Lung (tissue), 13 donors: ENCODE measurements around the gene ZNF766. TPM values are rescaled to one million over a fixed set of nuclear protein-coding genes. Genes with fewer than 3 reads are reported as not detected.
A peak's percentile ranks its signal among the peaks of the same experiment; 100 is the strongest.
"Not testable (repeated sequence)": the region's sequence is repeated elsewhere in the genome, so short reads cannot be mapped to it uniquely, and the experiment has no call there.

ENCODE experiments used
- ATAC-seq: fragments of 200-7000 bp; cut with Tn5 transposase; one replicate; pipeline ENCODE4 v1.9.1; 2020; ENCODE audit warnings: moderate number of reproducible peaks; ENCODE audit not compliant: insufficient read depth, low FRiP score
- DNase-seq, 3 donors: peaks; one replicate each; pipeline ENCODE4 v3.0.0-alpha.2; 2013 to 2017
- H3K27ac ChIP-seq, 2 donors: one replicate each; pipeline ENCODE4 v1.5.1; 2013; ENCODE audit warnings: mild to moderate bottlenecking in 2 of 2, moderate library complexity in 2 of 2, control low read depth in 1 of 2, inconsistent platforms in 1 of 2, low read depth in 1 of 2, low read length in 1 of 2
- H3K27me3 ChIP-seq, 3 donors: one replicate each; pipeline ENCODE4 v1.5.1; 2013; ENCODE audit warnings: low read length in 2 of 3; ENCODE audit not compliant: control insufficient read depth in 3 of 3, insufficient read depth in 3 of 3
- H3K36me3 ChIP-seq, 4 donors: one replicate each; pipeline ENCODE4 v1.5.1; 2013; ENCODE audit warnings: low read length in 4 of 4, mild to moderate bottlenecking in 1 of 4, moderate library complexity in 1 of 4; ENCODE audit not compliant: control insufficient read depth in 4 of 4, insufficient read depth in 4 of 4
- H3K4me1 ChIP-seq, 5 donors: one replicate each; pipeline ENCODE4 v1.5.1; 2013; ENCODE audit warnings: low read length in 5 of 5, mild to moderate bottlenecking in 2 of 5, moderate library complexity in 1 of 5; ENCODE audit not compliant: control insufficient read depth in 5 of 5, insufficient read depth in 5 of 5
- H3K4me3 ChIP-seq: one replicate; pipeline ENCODE4 v1.5.1; 2013; ENCODE audit warnings: mild to moderate bottlenecking, control low read depth, moderate library complexity
- H3K9ac ChIP-seq, 2 donors: one replicate each; pipeline ENCODE4 v1.5.1; 2013; ENCODE audit warnings: low read length in 2 of 2, control low read depth in 1 of 2; ENCODE audit not compliant: insufficient read depth in 1 of 2
- H3K9me3 ChIP-seq, 4 donors: one replicate each; pipeline ENCODE4 v1.5.1; 2013; ENCODE audit warnings: low read length in 3 of 4, mild to moderate bottlenecking in 1 of 4, moderate library complexity in 1 of 4; ENCODE audit not compliant: control insufficient read depth in 4 of 4, insufficient read depth in 3 of 4
- CTCF ChIP-seq: IDR thresholded peaks from 2 replicates; pipeline ENCODE4 v1.5.1; 2012; ENCODE audit warnings: mild to moderate bottlenecking; ENCODE audit errors: control extremely low read depth, extremely low read depth
- WGBS, 2 donors: extraction: QIAGEN DNeasy Blood & Tissue Kit; methylation state at CpG; one replicate each; pipeline ENCODE4 v1.1.7; 2013; 5-methylcytosine and 5-hydroxymethylcytosine counted together
- polyA plus RNA-seq, 2 donors: library from polyadenylated mRNA; stranded (reverse); fragments of 200-250 nt; gene quantifications; one replicate each; pipeline ENCODE4 v1.2.1, GENCODE V29; 2013
- small RNA-seq: library from RNA; depleted of rRNA; stranded (forward); fragments of <200 nt; gene quantifications from one replicate; pipeline ENCODE3, GENCODE V24; 2014; ENCODE audit warnings: low replicate concordance
- total RNA-seq, 2 donors: library from RNA; depleted of rRNA in 1 of 2; stranded (reverse); fragments of >200 nt in 1 of 2; gene quantifications; one replicate each; pipeline ENCODE4 v1.2.1, GENCODE V29; 2014 to 2021
- donor health status: control.
- donor health status: control.
- donor health status: Bipolar disorder and iron deficiency.
- donor health status: healthy.
- donor health status: DM: yes; HTN: yes; CAD: no.

The ZNF766 gene
- total and polyA plus RNA-seq, 4 donors: 3.2 to 14.9 (median 8.5) TPM

- no peak for ATAC-seq
- Histone ChIP-seq H3K9ac (peak overlapping the region; percentile 89 to 90), H3K36me3 (peaks cover 0 to 2% (median 0%) of the 10 kb centered on the region in 4 donors), H3K9me3 (peaks cover 0 to 27% (median 11%) of the 10 kb centered on the region in 4 donors), H3K4me1 (peaks cover 0 to 9% (median 2%) of the 10 kb centered on the region in 5 donors), H3K27me3 (no peaks in the 10 kb centered on the region), H3K27ac (peak overlapping the region; percentile 79 to 92), H3K4me3 (peak overlapping the region; percentile 73)
- WGBS, 2 donors: 3% methylated on average over 9 of the region's 9 CpGs
- peak; percentile 24 to 48 (median 33) for DNase-seq
- TF ChIP-seq CTCF: no peak
These were observed 67.5 kb downstream of the ZNF766 start for GRCh38 chr19:52336791-52337381.

DNA sequence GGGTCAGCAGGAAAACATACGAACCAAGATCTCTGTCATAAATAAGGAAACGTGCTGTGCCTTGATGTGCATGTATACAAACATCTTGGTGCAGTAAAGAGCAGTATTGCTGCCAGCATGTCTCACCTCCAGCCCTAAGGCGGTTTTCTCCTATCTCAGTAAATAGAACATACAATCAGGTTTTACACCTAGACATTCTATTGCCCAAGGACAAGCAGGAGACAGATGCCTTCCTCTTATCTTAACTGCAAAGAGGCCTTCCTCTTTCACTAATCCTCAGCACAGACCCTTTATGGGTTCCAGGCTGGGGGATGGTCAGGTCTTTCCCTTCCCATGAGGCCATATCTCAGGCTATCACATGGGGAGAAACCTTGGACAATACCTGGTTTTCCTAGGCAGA is 69.6 kb downstream of the ZNF766 start:
- WGBS, 2 donors: 86 to 89% methylated on average over 3 of the region's 3 CpGs
- H3K9me3 ChIP-seq: peaks cover 0 to 27% (median 2%) of the 10 kb centered on the region in 4 donors
- not testable (repeated sequence) for H3K36me3 ChIP-seq

GRCh38 chr19:52343548-52343947 is 74.2 kb downstream of the ZNF766 start:
- Histone ChIP-seq H3K4me1 (peaks cover 0 to 2% (median 0%) of the 10 kb centered on the region in 5 donors), H3K4me3 (no peak overlapping the region), H3K27me3 (no peaks in the 10 kb centered on the region), H3K36me3 (peaks cover 3 to 11% (median 6%) of the 10 kb centered on the region in 4 donors), H3K9ac (no peak overlapping the region), H3K9me3 (peaks cover 0 to 17% (median 0%) of the 10 kb centered on the region in 4 donors), H3K27ac (no peak overlapping the region)
- 27 to 29% methylated on average over 8 of the region's 8 CpGs for WGBS, 2 donors
- no peak for ATAC-seq
- peak; percentile 67 to 80 (median 69) for DNase-seq
- peak; percentile 24 for TF ChIP-seq CTCF

More for the DNA sequence above, 69.6 kb downstream of the ZNF766 start:
- H3K27ac ChIP-seq, ATAC-seq, H3K4me1 ChIP-seq, H3K4me3 ChIP-seq, H3K27me3 ChIP-seq, DNase-seq, H3K9ac ChIP-seq: not testable (repeated sequence)

DNA sequence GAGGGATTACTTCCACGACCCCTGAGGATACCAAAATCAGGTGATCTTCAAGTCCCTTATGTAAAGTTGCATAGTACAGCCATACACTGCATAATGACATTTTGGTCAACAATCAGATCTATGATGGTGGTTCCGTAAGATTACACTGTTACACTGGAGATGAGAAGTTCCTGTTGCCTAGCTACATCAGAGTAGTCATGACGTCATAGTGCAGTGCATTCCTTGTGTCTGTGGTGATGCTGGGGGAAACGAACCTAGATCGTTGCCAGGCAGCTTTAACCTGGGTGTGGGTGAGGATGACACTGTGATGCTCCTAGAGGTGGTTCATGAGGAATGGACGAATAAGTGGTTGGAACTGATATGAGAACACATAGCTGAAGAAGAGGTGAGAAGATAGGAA is 75.8 kb downstream of the ZNF766 start:
- DNase-seq (no peak), ATAC-seq (no peak)
- 87 to 93% methylated on average over 6 of the region's 6 CpGs for WGBS, 2 donors
- H3K9ac ChIP-seq: no peak overlapping the region
- no peaks in the 10 kb centered on the region for H3K27me3 ChIP-seq
- no peak overlapping the region for H3K4me3 ChIP-seq
- H3K9me3 ChIP-seq: peaks cover 0 to 19% (median 0%) of the 10 kb centered on the region in 4 donors
- no peak overlapping the region for H3K27ac ChIP-seq
- no peak for TF ChIP-seq CTCF
- peaks cover 0 to 2% (median 0%) of the 10 kb centered on the region in 5 donors for H3K4me1 ChIP-seq
- peaks cover 7 to 22% (median 13%) of the 10 kb centered on the region in 4 donors for H3K36me3 ChIP-seq

Small RNAs within 50 kb of the gene (small RNA-seq; reads per million reads assigned to genes)
- gene MIR643 (0.12 reads per million), gene MIR6801 (not detected), gene RF00019 (not detected)

Other genes with a start within 250 kb of the ZNF766 start
- gene ZNF614, start 241.2 kb upstream of the ZNF766 start, total RNA-seq: 10 to 100 TPM in 1 of 2 donors, 1 to 10 TPM in 1; 6.7 to 15.1 TPM
- gene ZNF614, start 241.2 kb upstream of the ZNF766 start, polyA plus RNA-seq: 1 to 10 TPM; 3.0 to 3.6 TPM
- 10 to 100 TPM; 10.9 to 17.0 TPM for gene ZNF432, start 220.7 kb upstream of the ZNF766 start, total RNA-seq
- 10 to 100 TPM in 1 of 2 donors, 1 to 10 TPM in 1; 2.8 to 14.9 TPM for gene ZNF432, start 220.7 kb upstream of the ZNF766 start, polyA plus RNA-seq
- 10 to 100 TPM; 18.2 to 30.4 TPM for gene ZNF841, start 173.8 kb upstream of the ZNF766 start, total RNA-seq
- 10 to 100 TPM in 1 of 2 donors, 1 to 10 TPM in 1; 5.5 to 13.4 TPM for gene ZNF841, start 173.8 kb upstream of the ZNF766 start, polyA plus RNA-seq
- 10 to 100 TPM in 1 of 2 donors, 1 to 10 TPM in 1; 7.2 to 18.0 TPM for gene ZNF616, start 129.6 kb upstream of the ZNF766 start, total RNA-seq
- gene ZNF616, start 129.6 kb upstream of the ZNF766 start, polyA plus RNA-seq: 1 to 10 TPM; 2.6 to 3.3 TPM
- gene ZNF836, start 98.0 kb upstream of the ZNF766 start, total RNA-seq: 10 to 100 TPM; 15.1 to 20.6 TPM
- 1 to 10 TPM; 3.0 to 4.3 TPM for gene ZNF836, start 98.0 kb upstream of the ZNF766 start, polyA plus RNA-seq
- gene PPP2R1A, start 79.5 kb upstream of the ZNF766 start, total RNA-seq: 100 to 1,000 TPM; 201 to 250 TPM
- gene PPP2R1A, start 79.5 kb upstream of the ZNF766 start, polyA plus RNA-seq: 100 to 1,000 TPM; 117 to 138 TPM
- gene ZNF480, start 27.6 kb downstream of the ZNF766 start, total RNA-seq: 10 to 100 TPM in 1 of 2 donors, 1 to 10 TPM in 1; 8.3 to 10.9 TPM
- gene ZNF480, start 27.6 kb downstream of the ZNF766 start, polyA plus RNA-seq: 10 to 100 TPM in 1 of 2 donors, 1 to 10 TPM in 1; 3.5 to 10.8 TPM
- 1 to 10 TPM; 1.4 to 9.4 TPM for gene ZNF610, start 66.7 kb downstream of the ZNF766 start, total RNA-seq
- 1 to 10 TPM in 1 of 2 donors, under 1 TPM in 1; 0.96 to 1.3 TPM for gene ZNF610, start 66.7 kb downstream of the ZNF766 start, polyA plus RNA-seq
- gene ZNF880, start 100.3 kb downstream of the ZNF766 start, total RNA-seq: 10 to 100 TPM; 12.5 to 27.4 TPM
- 1 to 10 TPM; 7.8 to 9.0 TPM for gene ZNF880, start 100.3 kb downstream of the ZNF766 start, polyA plus RNA-seq
- 10 to 100 TPM; 20.8 to 69.1 TPM for gene ZNF528, start 128.3 kb downstream of the ZNF766 start, total RNA-seq
- 1 to 10 TPM; 5.0 to 8.9 TPM for gene ZNF528, start 128.3 kb downstream of the ZNF766 start, polyA plus RNA-seq
- under 1 TPM; 0.18 to 0.20 TPM for gene ZNF534, start 159.6 kb downstream of the ZNF766 start, total RNA-seq
- under 1 TPM; 0.06 to 0.08 TPM for gene ZNF534, start 159.6 kb downstream of the ZNF766 start, polyA plus RNA-seq
- 1 to 10 TPM; 2.5 to 5.2 TPM for gene ZNF578, start 184.0 kb downstream of the ZNF766 start, total RNA-seq
- gene ZNF578, start 184.0 kb downstream of the ZNF766 start, polyA plus RNA-seq: under 1 TPM; 0.48 to 0.65 TPM